Activated naive CD4-positive, alpha-beta T cell treated with anti-CD3 and anti-CD28 coated beads, Interleukin-2, amount 10 ng/mL, durations not matched to agents 7 days and 5 days (primary cell): ENCODE measurements around the gene SLC25A11.
A peak's percentile ranks its signal among the peaks of the same experiment; 100 is the strongest.
"Not testable (repeated sequence)": the region's sequence is repeated elsewhere in the genome, so short reads cannot be mapped to it uniquely, and the experiment has no call there.

Experiments used
- CTCF ChIA-PET: fragments of 350-600 bp; sonication (Branson Sonifier 250); formaldehyde crosslinking; loops from one replicate; lab custom pipeline; 2021; ENCODE audit warnings: antibody characterized with exemption; lab: Charles Lee
- DNase-seq: peaks from one replicate; pipeline ENCODE4 v3.0.0-alpha.2; 2020
- H3K27ac Mint-ChIP-seq: one replicate; pipeline ENCODE4 v1.8.0; 2021; ENCODE audit warnings: mild to moderate bottlenecking, moderate library complexity, mixed read lengths
- H3K27me3 Mint-ChIP-seq: one replicate; pipeline ENCODE4 v1.8.0; 2021; ENCODE audit warnings: mild to moderate bottlenecking, mixed read lengths
- H3K36me3 Mint-ChIP-seq: one replicate; pipeline ENCODE4 v1.8.0; 2021; ENCODE audit warnings: mixed read lengths
- H3K4me1 Mint-ChIP-seq: one replicate; pipeline ENCODE4 v1.8.0; 2021; ENCODE audit warnings: mixed read lengths
- H3K4me3 Mint-ChIP-seq: one replicate; pipeline ENCODE4 v1.8.0; 2021; ENCODE audit warnings: mild to moderate bottlenecking, moderate library complexity, mixed read lengths
- H3K9me3 Mint-ChIP-seq: one replicate; pipeline ENCODE4 v1.8.0; 2021; ENCODE audit warnings: mixed read lengths

SLC25A11 gene

GRCh38 chr17:4908711-4909496, 30.9 kb downstream of the SLC25A11 start:
- CTCF ChIA-PET, result interaction anchor here (0.6 to 2.1 kb wide), 24 partner anchors 9 to 154 kb away, joined by 3 to 15 read pairs (median 6); partner anchors contain the start of genes C17orf107, CAMTA2, ENO3 and PSMB6
- peak; percentile 90 for DNase-seq
- no peak overlapping the region for H3K4me3 Mint-ChIP-seq
- no peaks in the 10 kb centered on the region for H3K36me3 Mint-ChIP-seq
- H3K9me3 Mint-ChIP-seq, result no peaks in the 10 kb centered on the region
- H3K27ac Mint-ChIP-seq, result no peak overlapping the region
- peaks cover 26% of the 10 kb centered on the region for H3K27me3 Mint-ChIP-seq
- H3K4me1 Mint-ChIP-seq, result peaks cover 7% of the 10 kb centered on the region

DNA sequence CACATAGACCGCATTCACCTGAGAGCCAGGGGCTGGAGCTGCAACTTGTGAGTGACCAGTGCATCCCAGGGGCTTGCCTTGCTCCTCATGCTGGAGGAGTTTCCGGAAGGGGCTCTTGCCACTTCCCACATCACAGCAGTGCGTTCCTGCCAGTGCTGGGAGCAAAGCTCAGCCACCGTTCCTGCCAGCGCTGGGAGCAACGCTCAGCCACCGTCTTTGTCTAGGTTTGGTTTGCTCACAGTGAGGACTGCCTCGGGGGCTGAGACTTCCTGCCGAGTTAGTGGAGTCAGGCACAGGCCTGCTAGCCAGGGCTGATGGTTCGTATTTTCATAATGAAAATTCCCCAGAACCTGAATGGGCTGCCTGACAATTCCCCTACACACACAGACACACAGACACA, 31.5 kb downstream of the SLC25A11 start:
- H3K27me3 Mint-ChIP-seq, result peaks cover 26% of the 10 kb centered on the region

GRCh38 chr17:4906642-4907041, 33.2 kb downstream of the SLC25A11 start:
- not testable (repeated sequence) for H3K36me3 Mint-ChIP-seq, H3K4me3 Mint-ChIP-seq, H3K9me3 Mint-ChIP-seq, DNase-seq
- Mint-ChIP-seq H3K27me3 (peaks cover 30% of the 10 kb centered on the region), H3K4me1 (peaks cover 23% of the 10 kb centered on the region), H3K27ac (peak overlapping the region; percentile 35)
- CTCF ChIA-PET, result interaction anchor here (0.7 to 1.5 kb wide), 2 partner anchors 130 to 155 kb away, joined by 3 read pairs; no protein-coding TSS in a partner anchor

More for the DNA sequence above, 31.5 kb downstream of the SLC25A11 start:
- H3K4me1 Mint-ChIP-seq, result peaks cover 12% of the 10 kb centered on the region
- H3K36me3 Mint-ChIP-seq, result no peaks in the 10 kb centered on the region
- CTCF ChIA-PET, result interaction anchor here (0.6 to 2.1 kb wide), 17 partner anchors 8 to 155 kb away, joined by 3 to 15 read pairs (median 7); partner anchors contain the start of genes C17orf107, CAMTA2, PSMB6 and RNF167
- H3K4me3 Mint-ChIP-seq, result no peak overlapping the region
- H3K27ac Mint-ChIP-seq, result no peak overlapping the region
- DNase-seq, result peak; percentile 47
- no peaks in the 10 kb centered on the region for H3K9me3 Mint-ChIP-seq

DNA sequence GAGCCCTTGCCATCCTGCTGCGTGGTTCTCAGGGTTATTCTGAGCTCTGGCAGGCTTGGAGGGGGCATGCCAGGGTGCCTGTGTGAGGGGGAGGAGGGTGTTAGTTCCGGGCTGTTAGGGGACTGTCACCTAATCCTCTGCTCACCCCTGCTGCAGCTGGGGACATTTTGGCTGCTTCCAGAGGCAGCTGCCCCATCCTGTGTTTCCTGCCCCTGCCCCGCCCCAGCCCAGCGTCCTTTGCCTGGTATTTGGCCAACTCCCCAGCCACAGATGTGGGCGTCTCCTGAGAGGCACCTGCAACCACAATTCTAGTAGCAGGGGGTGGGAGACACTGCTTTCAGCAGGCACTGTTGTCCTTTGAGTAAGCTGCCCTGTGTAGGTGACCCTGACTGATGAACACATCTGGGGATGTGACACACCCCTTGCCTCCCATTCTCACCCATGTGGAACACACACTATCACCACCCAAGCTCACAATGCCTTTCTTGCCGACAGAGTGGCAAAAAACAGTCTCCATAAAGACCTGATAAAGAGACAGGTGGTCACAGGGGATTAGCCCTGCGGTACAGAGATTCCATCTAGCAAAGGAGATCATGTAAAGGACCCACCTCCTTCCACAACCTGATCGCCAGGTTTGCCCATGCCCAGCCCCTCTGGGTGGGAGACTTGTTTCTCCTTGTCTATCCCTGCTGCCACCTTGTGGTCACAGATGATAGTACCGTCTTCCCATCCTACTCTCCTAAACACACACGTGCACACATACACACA, 36.6 kb downstream of the SLC25A11 start, which contains the start of gene CHRNE:
TSS of gene CHRNE (minus strand) at position 48 of the 768 bp plus-strand sequence. CDS start at position 13, 35 bp downstream.
- peaks cover 43% of the 10 kb centered on the region for H3K27me3 Mint-ChIP-seq
- peak; percentile 89 for DNase-seq
- peak within 1 kb of the TSS; percentile 1 for H3K4me3 Mint-ChIP-seq
- peaks cover 46% of the 10 kb centered on the region for H3K4me1 Mint-ChIP-seq
- CTCF ChIA-PET, result interaction anchor here (0.7 to 2.0 kb wide), 9 partner anchors 33 to 338 kb away, joined by 3 to 9 read pairs (median 4); partner anchors contain the start of genes ARRB2, GLTPD2 and SPAG7
- no peaks in the 10 kb centered on the region for H3K9me3 Mint-ChIP-seq
- no peaks in the 10 kb centered on the region for H3K36me3 Mint-ChIP-seq
- no peak within 1 kb of the TSS for H3K27ac Mint-ChIP-seq

- CTCF ChIA-PET, result interaction anchor here (0.6 to 2.0 kb wide), 5 partner anchors 114 to 338 kb away, joined by 3 to 9 read pairs (median 4); partner anchors contain the start of genes ARRB2 and GLTPD2
- H3K36me3 Mint-ChIP-seq, result no peaks in the 10 kb centered on the region
- H3K9me3 Mint-ChIP-seq, result no peaks in the 10 kb centered on the region
- no peak overlapping the region for H3K27ac Mint-ChIP-seq
- H3K4me3 Mint-ChIP-seq, result no peak overlapping the region
- peaks cover 44% of the 10 kb centered on the region for H3K4me1 Mint-ChIP-seq
- DNase-seq, result no peak
- peaks cover 43% of the 10 kb centered on the region for H3K27me3 Mint-ChIP-seq
These were observed 37.3 kb downstream of the SLC25A11 start for GRCh38 chr17:4902540-4902939.

DNA sequence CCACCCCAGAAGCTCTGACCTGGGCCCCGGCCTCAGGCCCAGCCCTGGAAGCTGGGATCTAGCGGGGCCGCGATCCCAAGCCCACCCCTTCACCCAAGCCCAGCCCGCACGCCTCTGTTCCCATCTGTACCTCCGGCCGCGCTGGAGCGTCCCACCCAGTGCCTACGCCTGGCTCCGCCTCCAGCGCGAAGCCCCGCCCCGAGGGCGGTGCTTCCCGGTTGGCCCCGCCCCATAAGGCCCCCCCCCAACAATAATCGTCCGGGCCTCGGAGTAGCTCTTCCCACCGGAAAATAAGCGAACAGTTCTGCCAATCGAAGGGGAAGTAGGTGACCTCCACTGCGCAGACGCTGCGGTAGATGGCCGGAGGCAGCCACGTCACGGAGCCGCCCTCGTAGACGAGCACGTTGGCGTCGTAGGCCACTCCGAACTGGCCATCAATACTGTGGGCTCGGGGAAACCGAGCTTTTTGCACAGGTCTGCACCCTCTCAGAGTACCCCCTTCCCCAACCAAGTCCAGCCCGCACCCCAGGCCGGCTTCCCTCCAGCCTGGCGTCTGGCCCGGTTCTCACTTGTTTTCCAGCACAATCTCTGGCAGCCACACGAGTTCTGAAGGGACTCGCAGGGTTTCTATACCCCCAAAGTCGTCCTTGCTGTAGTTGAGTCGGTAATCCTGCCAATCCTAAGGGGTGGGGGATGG, 38.0 kb downstream of the SLC25A11 start:
- DNase-seq, result no peak
- CTCF ChIA-PET, result interaction anchor here (0.6 to 2.0 kb wide), 4 partner anchors 113 to 334 kb away, joined by 3 to 9 read pairs (median 5); partner anchors contain the start of genes ARRB2 and GLTPD2
- peaks cover 40% of the 10 kb centered on the region for H3K27me3 Mint-ChIP-seq
- peaks cover 40% of the 10 kb centered on the region for H3K4me1 Mint-ChIP-seq
- peaks cover 4% of the 10 kb centered on the region for H3K36me3 Mint-ChIP-seq
- H3K4me3 Mint-ChIP-seq, result no peak overlapping the region
- no peak overlapping the region for H3K27ac Mint-ChIP-seq
- no peaks in the 10 kb centered on the region for H3K9me3 Mint-ChIP-seq

GRCh38 chr17:4901108-4901647, 38.7 kb downstream of the SLC25A11 start:
- no peak for DNase-seq
- Mint-ChIP-seq H3K4me3 (no peak overlapping the region), H3K27ac (no peak overlapping the region), H3K36me3 (peaks cover 6% of the 10 kb centered on the region), H3K27me3 (peaks cover 40% of the 10 kb centered on the region), H3K9me3 (no peaks in the 10 kb centered on the region), H3K4me1 (peaks cover 39% of the 10 kb centered on the region)
- CTCF ChIA-PET, result interaction anchor here (2.7 kb wide), 1 partner anchor 8 kb away, joined by 11 read pairs; no protein-coding TSS in a partner anchor

DNA sequence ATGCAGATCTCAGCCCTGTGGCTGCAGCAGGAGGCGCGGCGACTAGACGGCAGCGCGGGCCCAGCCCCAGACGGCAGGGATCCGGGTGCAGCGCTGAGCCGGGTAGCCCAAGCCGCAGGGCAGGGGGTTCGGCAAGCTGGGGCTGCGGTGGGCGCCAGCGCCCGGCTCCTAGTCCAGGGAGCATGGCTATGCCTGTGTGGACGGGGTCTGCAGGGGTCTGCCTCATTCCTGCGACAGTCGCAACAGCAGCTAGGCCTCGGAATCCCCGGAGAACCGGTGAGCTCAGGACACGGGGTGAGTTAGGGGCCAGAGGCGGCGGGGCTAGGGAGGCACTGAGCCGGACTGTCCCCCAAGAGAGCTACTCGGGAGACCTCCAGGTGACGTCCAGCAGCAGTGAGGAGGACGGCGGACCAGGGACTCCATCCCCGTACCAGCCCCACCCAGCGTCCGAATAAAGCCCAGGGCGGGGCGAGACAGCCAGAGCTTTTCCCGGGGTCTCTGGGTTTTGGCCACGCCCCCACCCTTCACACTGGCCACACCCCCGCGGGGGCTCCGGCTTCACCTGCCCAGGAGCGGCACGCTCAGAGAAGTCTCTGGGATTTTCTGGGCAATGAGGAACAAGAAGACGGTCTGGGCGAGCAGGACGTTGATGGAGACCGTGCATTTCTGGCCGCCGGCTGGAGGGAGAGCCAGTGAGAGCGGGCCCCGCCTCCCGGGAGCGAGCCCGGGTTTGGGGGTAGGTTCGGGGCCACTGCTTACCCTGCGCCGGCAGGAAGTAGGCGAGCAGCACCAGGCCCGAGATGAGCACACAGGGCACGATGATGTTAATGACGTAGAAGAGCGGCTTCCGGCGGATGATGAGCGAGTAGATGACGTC, 39.4 kb downstream of the SLC25A11 start:
- peak; percentile 63 for DNase-seq
- H3K36me3 Mint-ChIP-seq, result peaks cover 12% of the 10 kb centered on the region
- peaks cover 33% of the 10 kb centered on the region for H3K27me3 Mint-ChIP-seq
- no peaks in the 10 kb centered on the region for H3K9me3 Mint-ChIP-seq
- peak overlapping the region; percentile 82 for H3K4me3 Mint-ChIP-seq
- no peak overlapping the region for H3K27ac Mint-ChIP-seq
- H3K4me1 Mint-ChIP-seq, result peaks cover 39% of the 10 kb centered on the region
- CTCF ChIA-PET, result interaction anchor here (1.0 to 2.7 kb wide), 6 partner anchors 9 to 190 kb away, joined by 3 to 11 read pairs (median 5); partner anchors contain the start of genes ARRB2 and CAMTA2

GRCh38 chr17:4899341-4900230, 40.3 kb downstream of the SLC25A11 start, which contains the start of gene C17orf107:
C17orf107 (plus strand) TSS chr17:4899536; CDS start chr17:4899763, 227 bp downstream.
- Mint-ChIP-seq H3K4me1 (peaks cover 39% of the 10 kb centered on the region), H3K27me3 (peaks cover 32% of the 10 kb centered on the region), H3K36me3 (peaks cover 17% of the 10 kb centered on the region), H3K9me3 (no peaks in the 10 kb centered on the region), H3K4me3 (peak within 1 kb of the TSS; percentile 82), H3K27ac (peak within 1 kb of the TSS; percentile 69)
- peak; percentile 93 for DNase-seq
- CTCF ChIA-PET, result interaction anchor here (0.7 to 2.7 kb wide), 7 partner anchors 9 to 190 kb away, joined by 3 to 11 read pairs (median 4); partner anchors contain the start of genes ARRB2, CAMTA2 and PSMB6

DNA sequence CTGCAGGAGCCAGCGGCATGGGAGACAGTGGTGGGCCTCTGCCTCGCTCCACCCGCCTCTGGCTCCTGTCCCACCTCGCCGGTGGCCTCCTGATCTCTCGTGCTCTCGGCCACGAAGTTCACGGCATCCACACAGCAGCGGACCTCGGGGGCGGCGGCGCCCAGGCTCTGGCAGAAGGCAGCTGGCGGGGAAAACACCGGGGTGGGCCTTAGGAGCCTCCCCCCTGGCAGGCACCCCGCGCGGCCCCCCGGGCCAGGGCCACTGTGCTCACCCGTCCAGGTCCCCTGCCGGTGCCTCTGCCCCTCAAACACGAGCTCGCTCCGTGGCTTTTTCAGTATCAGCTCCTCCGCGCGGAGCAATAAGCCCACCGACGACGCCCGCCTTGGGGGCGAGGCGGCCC, 40.9 kb downstream of the SLC25A11 start:
- Mint-ChIP-seq H3K27me3 (peaks cover 32% of the 10 kb centered on the region), H3K27ac (no peak overlapping the region), H3K36me3 (peaks cover 19% of the 10 kb centered on the region), H3K4me1 (peaks cover 39% of the 10 kb centered on the region), H3K9me3 (no peaks in the 10 kb centered on the region), H3K4me3 (peak overlapping the region; percentile 61)
- CTCF ChIA-PET, result interaction anchor here (0.7 to 2.7 kb wide), 7 partner anchors 8 to 189 kb away, joined by 3 to 11 read pairs (median 4); partner anchors contain the start of genes ARRB2, CAMTA2 and PSMB6
- DNase-seq, result no peak

- peaks cover 35% of the 10 kb centered on the region for H3K4me1 Mint-ChIP-seq
- H3K4me3 Mint-ChIP-seq, result peak overlapping the region; percentile 61
- CTCF ChIA-PET, result interaction anchor here (1.9 kb wide), 1 partner anchor 188 kb away, joined by 6 read pairs; the partner anchor contains the start of gene ARRB2
- H3K36me3 Mint-ChIP-seq, result peaks cover 22% of the 10 kb centered on the region
- peaks cover 32% of the 10 kb centered on the region for H3K27me3 Mint-ChIP-seq
- H3K9me3 Mint-ChIP-seq, result no peaks in the 10 kb centered on the region
- no peak for DNase-seq
- H3K27ac Mint-ChIP-seq, result no peak overlapping the region
These were observed 41.5 kb downstream of the SLC25A11 start for GRCh38 chr17:4898351-4898750.
